ENCODE measurements around the gene LRIT3.

Gene LRIT3

DNA sequence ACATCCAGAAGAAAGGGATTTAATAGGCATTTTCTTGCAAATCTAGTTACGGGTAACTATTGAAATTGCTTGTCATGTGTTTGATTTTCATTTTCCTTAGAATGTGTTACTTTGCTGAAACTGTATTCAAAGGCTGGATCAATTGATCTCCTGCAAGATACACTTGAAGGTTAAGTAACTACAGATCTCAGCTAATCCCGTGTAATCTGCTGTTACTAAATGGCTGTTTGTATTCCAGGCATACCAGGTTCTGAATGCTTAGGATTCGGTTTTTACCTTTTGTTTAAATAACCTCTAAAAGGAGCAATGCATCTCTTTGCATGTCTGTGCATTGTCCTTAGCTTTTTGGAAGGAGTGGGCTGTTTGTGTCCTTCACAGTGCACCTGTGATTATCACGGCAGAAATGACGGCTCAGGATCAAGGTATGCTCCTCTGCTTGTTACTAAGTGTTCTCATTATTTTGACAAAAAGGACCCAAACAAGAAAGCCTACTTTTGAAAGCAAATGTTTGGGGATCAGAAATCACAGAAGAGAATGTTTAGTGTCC is at the start of gene LRIT3:
Gene LRIT3, plus strand, starts transcription at position 212 of the 547 bp plus-strand sequence. Its CDS starts 95 bp downstream, at position 307.
- DNase-seq (ENCODE audit: low read depth) = no peak

DNA sequence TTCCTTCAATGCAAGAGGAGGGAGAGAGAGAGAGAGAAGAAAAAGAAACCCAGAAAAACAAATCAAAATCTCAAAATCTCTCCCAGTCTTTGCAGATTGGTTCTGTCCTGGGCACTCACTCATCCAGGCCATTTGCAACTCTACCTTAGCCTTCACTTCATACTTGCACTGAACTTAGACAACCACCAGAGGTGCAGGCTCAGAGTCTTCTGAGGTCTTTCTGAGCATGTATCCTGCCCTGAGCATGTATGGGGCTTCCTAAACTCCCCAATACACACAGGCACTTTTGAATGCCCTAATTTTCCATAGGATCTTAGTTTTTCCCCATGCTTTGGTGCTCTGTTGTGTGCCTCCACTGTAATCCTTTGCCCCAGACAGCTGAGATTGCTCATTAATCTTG is 49.0 kb upstream of the LRIT3 start:
- DNase-seq (ENCODE audit: low read depth) = no peak

GRCh38 chr4:109801099-109801789 is 46.7 kb upstream of the LRIT3 start:
- no peak for DNase-seq (ENCODE audit: low read depth)

DNA sequence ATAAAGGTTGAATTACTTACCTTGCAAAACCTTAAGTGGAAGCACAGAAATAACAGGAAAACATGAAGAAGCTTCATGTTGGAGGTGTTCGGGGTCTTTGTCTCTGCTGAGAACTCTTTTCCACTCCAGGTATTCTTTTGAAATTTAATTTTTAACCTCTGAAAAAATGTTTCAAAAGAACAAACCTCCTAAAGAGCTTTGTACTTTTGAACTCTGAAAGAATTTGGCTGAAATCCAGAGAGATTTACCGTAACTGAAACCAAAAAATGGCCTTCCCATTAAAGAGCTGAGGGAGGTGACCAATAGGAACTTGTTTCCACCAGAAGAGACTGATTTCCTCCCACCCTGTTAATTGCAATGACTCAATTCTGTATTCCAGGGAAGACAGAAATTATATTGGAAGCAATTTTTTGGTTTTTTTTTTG is 46.0 kb upstream of the LRIT3 start, which contains the start of gene CFI:
Gene CFI, minus strand, starts transcription at position 105 of the 425 bp plus-strand sequence. Its CDS starts 28 bp downstream, at position 77.
- DNase-seq (ENCODE audit: low read depth) = peak; percentile 32

DNA sequence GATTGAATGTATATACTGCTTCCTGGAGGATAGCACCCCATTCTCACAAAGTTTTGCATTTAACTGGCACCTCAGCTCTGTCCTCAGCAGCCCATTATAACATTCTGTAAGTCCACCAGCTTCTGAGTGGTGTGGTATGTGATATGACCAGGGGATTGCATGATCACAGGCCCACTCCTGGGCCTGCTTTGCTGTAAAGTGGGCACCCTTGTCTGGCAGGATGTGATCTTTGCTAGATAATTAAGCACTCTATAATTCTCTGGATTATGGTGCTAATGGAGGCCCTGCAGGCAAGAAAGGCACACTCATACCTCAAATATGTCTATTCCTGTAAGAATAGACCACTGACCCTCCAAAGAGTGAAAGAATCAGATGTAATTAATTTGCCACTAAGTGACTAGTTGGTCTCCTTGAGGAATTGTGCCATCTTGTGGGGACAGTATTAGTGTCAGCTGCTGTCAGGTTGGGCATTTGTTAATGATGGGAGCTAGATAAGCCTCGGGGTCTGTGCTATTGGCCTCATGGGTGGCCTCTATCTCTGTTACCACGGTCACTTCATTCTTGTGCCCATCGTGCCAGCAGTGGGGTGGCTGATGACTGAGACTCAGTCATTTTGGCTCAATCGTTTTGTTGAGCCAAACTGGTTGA is 43.9 kb upstream of the LRIT3 start:
- DNase-seq (ENCODE audit: low read depth) = peak; percentile 20

- no peak for DNase-seq (ENCODE audit: low read depth)
These were observed 38.3 kb upstream of the LRIT3 start for GRCh38 chr4:109809655-109810054.

DNA sequence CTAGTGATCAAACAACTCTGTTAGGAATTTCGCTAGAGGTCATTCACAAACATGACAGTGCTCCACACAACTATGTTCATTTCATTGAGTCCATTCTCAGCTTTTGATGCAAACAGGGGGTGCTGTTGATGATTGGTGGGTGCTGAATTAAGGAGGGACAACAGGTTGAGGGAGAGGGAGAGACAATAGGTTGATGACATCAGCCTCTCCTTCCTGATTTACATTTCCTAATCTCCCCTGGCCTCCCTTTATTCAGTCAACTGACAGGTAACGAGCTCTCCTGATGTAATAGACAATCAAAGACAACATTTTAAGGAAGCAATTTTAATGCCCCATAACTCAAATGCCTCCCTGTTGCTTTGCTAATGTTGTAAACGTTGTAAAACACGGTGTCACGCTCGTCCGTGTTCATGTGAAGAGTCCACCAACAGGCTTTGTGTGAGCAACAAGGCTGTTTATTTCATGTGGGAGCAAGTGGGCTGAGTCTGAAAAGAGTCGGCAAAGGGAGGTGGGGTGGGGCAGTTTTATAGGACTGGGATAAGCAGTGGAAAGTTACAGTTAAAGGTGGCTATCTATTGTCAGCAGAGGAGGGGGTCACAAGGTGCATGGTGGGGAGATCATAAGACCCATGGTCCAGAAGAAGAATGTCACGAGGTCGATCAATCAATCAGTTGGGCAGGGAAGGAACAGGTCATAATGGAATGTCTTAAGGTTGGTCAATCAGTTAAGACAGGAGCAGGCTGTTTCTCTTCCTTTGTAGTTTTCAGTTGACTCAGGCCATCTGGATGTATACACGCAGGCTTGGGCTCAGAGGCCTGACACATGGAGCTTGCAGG is 37.1 kb upstream of the LRIT3 start:
- DNase-seq (ENCODE audit: low read depth) = no peak

- DNase-seq (ENCODE audit: low read depth) = no peak
These were observed 36.2 kb upstream of the LRIT3 start for GRCh38 chr4:109811707-109812106.

GRCh38 chr4:109815151-109816081 is 32.5 kb upstream of the LRIT3 start, which contains the start of gene GAR1:
Gene GAR1, plus strand, starts transcription at chr4:109815762. Its CDS starts 403 bp downstream, at chr4:109816165.
- peak; percentile 83 for DNase-seq (ENCODE audit: low read depth)

DNA sequence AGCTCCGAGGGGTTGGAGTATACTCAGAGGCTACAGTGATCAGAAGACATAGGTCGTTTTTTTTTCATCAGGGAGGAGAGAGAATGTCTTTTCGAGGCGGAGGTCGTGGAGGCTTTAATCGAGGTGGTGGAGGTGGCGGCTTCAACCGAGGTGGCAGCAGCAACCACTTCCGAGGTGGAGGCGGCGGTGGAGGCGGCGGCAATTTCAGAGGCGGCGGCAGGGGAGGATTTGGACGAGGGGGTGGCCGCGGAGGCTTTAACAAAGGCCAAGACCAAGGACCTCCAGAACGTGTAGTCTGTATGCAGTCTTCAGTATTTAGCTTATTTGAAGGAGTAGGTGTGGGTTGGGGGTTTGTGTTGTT is 31.8 kb upstream of the LRIT3 start:
- DNase-seq (ENCODE audit: low read depth) = no peak

GRCh38 chr4:109816894-109817293 is 31.0 kb upstream of the LRIT3 start:
- DNase-seq (ENCODE audit: low read depth) = no peak

- DNase-seq (ENCODE audit: low read depth) = no peak
These were observed 29.6 kb upstream of the LRIT3 start for GRCh38 chr4:109818268-109818667.

DNA sequence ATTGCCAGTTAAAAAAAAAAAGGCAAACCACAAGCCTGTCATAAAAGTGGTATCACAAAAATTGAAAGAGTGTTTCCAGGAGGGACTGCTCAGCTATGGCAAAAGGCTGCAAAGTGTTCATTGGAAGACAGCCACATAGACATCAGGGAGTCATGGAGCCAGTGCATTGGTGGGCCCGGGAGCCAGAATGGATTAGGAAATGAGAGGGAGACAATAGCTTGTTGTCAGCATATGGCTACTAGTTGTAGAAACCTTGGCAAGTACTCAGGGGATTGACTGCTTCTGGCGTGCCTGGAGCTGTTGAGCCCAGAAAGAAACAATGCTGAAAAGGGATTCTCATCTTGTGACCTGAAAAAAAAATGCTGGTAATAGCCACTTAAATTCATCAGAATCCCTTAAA is 27.3 kb upstream of the LRIT3 start:
- DNase-seq (ENCODE audit: low read depth) = no peak

- DNase-seq (ENCODE audit: low read depth) = no peak
These were observed 26.7 kb upstream of the LRIT3 start for GRCh38 chr4:109821185-109821584.

DNA sequence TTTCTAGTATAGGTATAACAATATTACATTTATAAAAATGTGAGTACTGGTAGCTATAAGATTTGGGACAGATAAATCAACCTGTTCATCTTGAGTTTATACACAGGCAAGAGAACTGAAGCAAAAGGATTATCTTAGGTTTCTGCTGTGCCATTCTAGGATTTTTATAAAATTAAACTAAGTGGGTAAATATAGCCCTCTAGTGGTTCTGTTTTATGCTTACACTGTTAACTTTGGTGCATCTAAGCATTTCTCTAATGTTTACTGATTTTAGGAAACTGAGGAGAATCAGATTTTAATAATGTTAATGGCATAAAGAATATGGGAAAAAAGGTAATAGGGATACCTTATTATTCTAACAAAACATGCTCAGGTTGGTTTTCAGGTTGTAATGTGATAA is 21.2 kb upstream of the LRIT3 start:
- peak; percentile 4 for DNase-seq (ENCODE audit: low read depth)

- no peak for DNase-seq (ENCODE audit: low read depth)
These were observed 20.2 kb upstream of the LRIT3 start, which contains the start of gene RRH for GRCh38 chr4:109827672-109828071. Gene RRH, plus strand, starts transcription at chr4:109827972. Its CDS starts 56 bp downstream, at chr4:109828028.

DNA sequence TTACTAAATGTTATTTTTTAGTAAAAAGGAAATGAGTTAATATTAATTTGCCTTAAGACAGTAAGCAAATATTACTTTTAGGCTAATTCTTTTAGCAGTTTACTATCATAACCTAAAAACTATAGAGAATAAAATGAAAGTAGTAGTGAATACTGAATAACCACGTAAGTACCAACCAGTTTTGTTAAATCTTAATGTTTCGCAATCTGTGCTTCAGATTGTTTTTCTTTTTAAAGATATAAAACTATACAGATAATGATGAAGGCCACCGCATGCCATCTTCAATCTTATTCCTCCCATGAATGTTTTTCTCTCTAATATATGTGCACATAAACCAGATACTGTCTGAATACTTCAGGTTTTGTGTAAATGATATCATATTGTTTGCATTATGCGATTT is 14.2 kb upstream of the LRIT3 start:
- DNase-seq (ENCODE audit: low read depth) = no peak

DNA sequence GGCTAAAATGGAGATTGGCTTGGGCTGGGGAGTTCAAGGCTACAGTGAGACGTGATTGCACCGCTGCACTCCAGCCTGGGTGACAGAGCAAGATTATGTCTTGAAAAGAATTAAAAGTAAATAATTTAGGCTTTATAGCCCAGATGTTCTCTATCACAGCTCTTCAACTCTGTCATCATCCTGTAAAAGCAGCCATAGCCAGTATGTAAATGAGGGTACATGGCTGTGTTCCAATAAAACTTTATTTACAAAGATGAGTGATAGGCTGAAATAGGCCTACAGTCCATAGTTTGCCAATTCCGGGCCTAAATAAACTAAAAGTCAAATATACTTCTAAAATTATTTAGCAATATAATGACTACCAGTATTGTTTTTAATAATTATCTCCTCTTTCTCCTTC is 10.9 kb upstream of the LRIT3 start:
- DNase-seq (ENCODE audit: low read depth) = no peak

- DNase-seq (ENCODE audit: low read depth) = no peak
These were observed 1.4 kb upstream of the LRIT3 start for GRCh38 chr4:109846395-109847098.

GRCh38 chr4:109848501-109848900 is 594 bp downstream of the LRIT3 start:
- no peak for DNase-seq (ENCODE audit: low read depth)

- no peak for DNase-seq (ENCODE audit: low read depth)
These were observed 2.7 kb downstream of the LRIT3 start for GRCh38 chr4:109850601-109851000.
